Activated CD8-positive, alpha-beta memory T cell treated with anti-CD3 and anti-CD28 coated beads, Interleukin-2, amount 50 U/mL, for 1 hour (primary cell): ENCODE results near the gene ANKRD7.

ENCODE experiments used
- DNase-seq: peaks from one replicate; pipeline ENCODE4 v3.0.0-alpha.2; 2020; ENCODE audit errors: extremely low read depth

Gene ANKRD7

GRCh38 chr7:118224521-118224920 is at the start of gene ANKRD7:
Gene ANKRD7 (plus strand): TSS chr7:118224704. CDS start chr7:118224831, 127 bp downstream.
- no peak for DNase-seq

GRCh38 chr7:118175740-118176139 is 48.8 kb upstream of the ANKRD7 start:
- no peak for DNase-seq

GRCh38 chr7:118179191-118179590 is 45.3 kb upstream of the ANKRD7 start:
- no peak for DNase-seq

- DNase-seq, result no peak
Measured at GRCh38 chr7:118182593-118183427, 41.7 kb upstream of the ANKRD7 start.

GRCh38 chr7:118183428-118183785 is 41.1 kb upstream of the ANKRD7 start:
- no peak for DNase-seq

GRCh38 chr7:118183786-118184564 is 40.5 kb upstream of the ANKRD7 start, which contains the start of gene LSM8:
Gene LSM8 (plus strand): TSS chr7:118184164. CDS start chr7:118184224, 60 bp downstream.
- DNase-seq, result peak; percentile 90

- no peak for DNase-seq
Measured at GRCh38 chr7:118184565-118184940, 40.0 kb upstream of the ANKRD7 start.

- no peak for DNase-seq
Measured at GRCh38 chr7:118185163-118185860, 39.2 kb upstream of the ANKRD7 start.

- no peak for DNase-seq
Measured at GRCh38 chr7:118186501-118186900, 38.0 kb upstream of the ANKRD7 start.

GRCh38 chr7:118194571-118194970 is 29.9 kb upstream of the ANKRD7 start:
- DNase-seq, result no peak

GRCh38 chr7:118195837-118196474 is 28.5 kb upstream of the ANKRD7 start:
- DNase-seq, result peak; percentile 35

GRCh38 chr7:118202061-118202460 is 22.4 kb upstream of the ANKRD7 start:
- DNase-seq, result no peak

- peak; percentile 76 for DNase-seq
Measured at GRCh38 chr7:118214051-118214832, 10.3 kb upstream of the ANKRD7 start.

GRCh38 chr7:118214833-118215182 is 9.7 kb upstream of the ANKRD7 start:
- no peak for DNase-seq

GRCh38 chr7:118217210-118217619 is 7.3 kb upstream of the ANKRD7 start:
- no peak for DNase-seq

GRCh38 chr7:118218413-118219156 is 5.9 kb upstream of the ANKRD7 start:
- no peak for DNase-seq

GRCh38 chr7:118219157-118219512 is 5.4 kb upstream of the ANKRD7 start:
- no peak for DNase-seq

- no peak for DNase-seq
Measured at GRCh38 chr7:118220583-118220982, 3.9 kb upstream of the ANKRD7 start.

GRCh38 chr7:118222591-118222990 is 1.9 kb upstream of the ANKRD7 start:
- DNase-seq, result no peak

- no peak for DNase-seq
Measured at GRCh38 chr7:118232837-118233236, 8.3 kb downstream of the ANKRD7 start.
